GM19324 (cell line): ENCODE results near the gene SPA17.

Experiments
- ATAC-seq: cut with Tn5 transposase; IDR thresholded peaks from one replicate; pipeline ENCODE4 v1.9.1; 2021; ENCODE audit warnings: mild to moderate bottlenecking, moderate library complexity; ENCODE audit not compliant: unreplicated experiment, low FRiP score

Gene SPA17

GRCh38 chr11:124719534-124719933 lies 45.8 kb downstream of the SPA17 start:
- ATAC-seq: no peak

DNA sequence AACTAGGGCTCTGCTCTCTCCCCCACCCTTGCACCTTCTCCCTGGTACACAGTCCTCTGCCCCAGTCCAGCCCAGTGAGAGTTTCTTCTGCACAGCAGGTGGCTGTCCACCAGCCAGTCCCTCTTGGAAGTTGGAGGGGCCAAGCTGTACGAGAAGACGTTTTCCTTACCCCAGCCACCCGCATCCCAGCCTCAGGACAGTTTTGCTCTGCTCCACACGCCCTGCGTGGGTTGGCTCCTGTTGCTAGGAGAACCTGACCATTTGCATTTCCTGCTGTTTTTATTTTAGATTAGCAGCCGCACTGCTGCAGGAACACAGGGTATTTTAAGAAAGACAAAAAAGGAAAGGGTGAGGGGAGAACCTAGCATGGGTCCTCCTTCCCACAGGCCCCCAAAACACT lies 48.5 kb downstream of the SPA17 start:
- no peak for ATAC-seq

DNA sequence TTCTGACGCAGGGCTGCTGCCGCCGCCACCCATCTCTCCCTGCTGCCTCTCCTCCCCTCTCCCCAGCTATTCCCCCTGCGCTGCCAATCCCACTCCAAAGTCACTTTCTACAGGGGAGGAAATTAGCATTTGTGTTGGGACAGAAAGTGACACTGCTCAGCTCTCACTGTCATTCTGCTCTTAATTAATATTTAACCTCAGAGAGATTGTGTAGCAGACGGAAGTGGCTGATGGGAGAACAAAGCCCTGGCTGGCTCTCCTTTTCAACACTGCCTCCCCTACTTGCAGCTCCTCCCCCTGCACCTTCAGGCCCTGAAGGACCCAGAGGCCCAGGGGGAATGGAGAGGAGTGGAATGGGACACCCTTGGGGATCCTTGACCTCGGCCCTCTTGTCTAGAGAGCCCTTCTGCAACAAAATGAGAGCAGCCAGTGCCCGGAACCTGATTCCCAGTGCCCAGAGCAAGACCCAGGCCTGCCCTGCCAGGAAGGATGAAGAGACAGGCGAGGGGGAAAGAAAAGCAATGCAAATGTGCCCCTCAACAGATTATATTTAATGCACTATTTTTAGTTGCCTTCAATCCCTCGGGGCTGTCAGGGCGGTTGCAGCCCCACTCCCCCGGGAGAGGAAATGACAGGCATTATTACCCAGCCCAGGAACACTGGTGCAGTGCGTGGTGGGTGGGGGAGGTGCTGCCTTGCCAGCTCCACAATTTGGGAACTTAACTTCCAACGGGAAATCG lies 51.4 kb downstream of the SPA17 start:
- ATAC-seq: peak; percentile 91

- peak; percentile 18 for ATAC-seq
Observed at GRCh38 chr11:124725719-124726105, 52.0 kb downstream of the SPA17 start.

GRCh38 chr11:124727474-124727873 lies 53.8 kb downstream of the SPA17 start:
- no peak for ATAC-seq

GRCh38 chr11:124728134-124728533 lies 54.4 kb downstream of the SPA17 start:
- no peak for ATAC-seq

DNA sequence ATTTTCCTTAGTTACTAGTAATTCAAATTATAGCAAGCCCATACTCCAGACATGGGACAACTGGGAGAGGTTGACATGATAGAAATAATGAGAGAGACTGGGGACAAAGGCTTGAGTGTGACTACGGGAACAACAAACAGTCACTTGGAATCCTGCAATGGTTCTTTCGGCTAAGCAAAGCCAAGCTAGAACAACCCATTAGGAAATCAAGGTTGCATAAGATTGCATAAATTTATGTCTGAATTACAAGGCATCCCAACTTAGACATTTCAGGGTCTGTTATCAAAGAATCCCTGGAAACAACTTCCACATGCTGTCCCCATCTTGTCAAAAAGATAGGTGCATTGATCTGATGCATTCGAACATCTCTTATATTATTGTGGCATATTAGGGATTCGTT lies 55.9 kb downstream of the SPA17 start:
- ATAC-seq: no peak

DNA sequence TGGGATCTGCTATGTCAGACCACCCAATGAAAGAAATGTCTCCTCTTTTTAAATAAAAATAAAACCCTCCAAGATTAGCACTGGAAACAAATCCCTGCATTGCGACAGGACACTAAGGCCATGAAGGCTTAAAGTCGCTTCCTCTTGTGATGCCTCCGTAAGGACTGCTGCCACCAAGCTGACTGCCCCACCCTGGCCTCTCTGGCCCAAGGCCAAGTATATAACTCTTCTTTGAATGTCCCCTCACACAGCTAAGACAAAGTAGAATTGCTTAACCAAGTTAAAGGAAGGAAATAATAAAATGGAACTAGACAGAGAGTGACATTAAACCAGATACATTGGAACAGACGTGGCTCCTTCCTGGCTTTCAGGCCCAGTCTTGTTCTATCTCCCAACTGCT lies 58.5 kb downstream of the SPA17 start:
- no peak for ATAC-seq

- no peak for ATAC-seq
Observed at GRCh38 chr11:124736736-124737135, 63.0 kb downstream of the SPA17 start.

DNA sequence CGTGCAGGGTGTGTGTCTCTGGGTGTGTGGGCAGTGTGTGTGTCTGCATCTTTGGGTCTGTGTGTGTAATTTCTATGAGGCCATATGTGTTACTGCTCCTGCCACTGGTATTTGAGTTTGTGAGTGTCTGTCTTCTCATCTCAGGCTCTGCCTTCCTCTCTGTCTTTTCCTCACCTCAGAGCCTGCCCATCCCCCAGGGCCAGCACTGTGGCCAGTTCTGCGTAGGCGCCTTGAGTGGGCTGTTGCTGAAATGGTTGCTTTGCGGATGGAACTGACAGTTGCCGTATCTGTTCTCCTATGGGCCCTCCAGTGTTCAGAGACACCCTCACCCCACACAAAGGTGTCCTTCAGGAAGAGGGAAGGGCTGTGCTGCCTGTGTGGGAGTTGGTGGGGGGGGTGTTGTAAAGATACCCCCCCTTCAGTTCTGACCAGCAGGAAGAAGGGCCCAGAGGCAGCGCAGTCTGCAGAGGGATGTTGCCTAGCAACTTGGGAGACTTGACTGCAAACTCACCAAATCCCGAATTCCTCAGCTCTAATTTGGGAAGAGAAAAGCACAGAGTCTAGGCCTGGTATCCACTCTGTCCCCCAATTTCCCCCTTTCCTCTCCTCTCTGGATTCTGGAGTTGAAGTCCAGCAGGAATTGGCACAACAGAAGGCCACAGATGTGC lies 64.1 kb downstream of the SPA17 start:
- ATAC-seq: no peak

DNA sequence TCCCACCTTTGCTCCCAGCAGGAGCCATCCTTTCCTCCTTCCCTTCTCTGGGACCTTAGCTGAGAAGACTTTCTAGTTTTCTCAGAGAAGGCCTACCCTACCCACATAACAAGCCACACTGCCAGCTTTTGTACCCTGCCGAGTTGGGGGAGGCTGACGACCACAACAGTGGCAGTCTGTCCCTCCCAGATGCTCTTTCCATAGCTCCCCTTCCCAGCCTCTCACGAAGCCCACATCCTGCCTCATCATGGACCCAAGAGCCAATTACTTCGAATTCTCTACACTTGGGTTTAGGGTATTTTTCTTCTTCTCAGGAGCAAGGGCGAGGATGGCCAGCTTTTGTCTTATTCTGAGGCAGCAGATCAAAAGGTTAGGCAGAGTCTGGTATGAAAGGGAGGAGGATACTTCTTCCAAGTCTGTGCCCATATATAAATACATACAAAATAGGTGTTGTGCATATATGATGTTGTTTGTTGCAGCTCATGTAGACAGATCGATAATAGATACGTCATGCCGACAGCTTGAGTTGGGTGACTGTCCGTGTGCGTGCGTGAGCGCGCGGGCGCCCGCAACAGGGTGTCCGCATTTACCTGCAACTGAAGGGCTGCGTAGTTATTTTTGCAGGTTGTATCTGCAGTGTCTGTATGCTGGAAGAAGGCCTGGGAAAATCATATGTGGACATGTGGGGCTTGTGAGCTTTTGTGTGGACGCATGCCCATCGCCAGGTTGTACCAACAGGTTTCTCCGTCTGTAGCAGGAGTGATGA lies 65.2 kb downstream of the SPA17 start:
- ATAC-seq: no peak

DNA sequence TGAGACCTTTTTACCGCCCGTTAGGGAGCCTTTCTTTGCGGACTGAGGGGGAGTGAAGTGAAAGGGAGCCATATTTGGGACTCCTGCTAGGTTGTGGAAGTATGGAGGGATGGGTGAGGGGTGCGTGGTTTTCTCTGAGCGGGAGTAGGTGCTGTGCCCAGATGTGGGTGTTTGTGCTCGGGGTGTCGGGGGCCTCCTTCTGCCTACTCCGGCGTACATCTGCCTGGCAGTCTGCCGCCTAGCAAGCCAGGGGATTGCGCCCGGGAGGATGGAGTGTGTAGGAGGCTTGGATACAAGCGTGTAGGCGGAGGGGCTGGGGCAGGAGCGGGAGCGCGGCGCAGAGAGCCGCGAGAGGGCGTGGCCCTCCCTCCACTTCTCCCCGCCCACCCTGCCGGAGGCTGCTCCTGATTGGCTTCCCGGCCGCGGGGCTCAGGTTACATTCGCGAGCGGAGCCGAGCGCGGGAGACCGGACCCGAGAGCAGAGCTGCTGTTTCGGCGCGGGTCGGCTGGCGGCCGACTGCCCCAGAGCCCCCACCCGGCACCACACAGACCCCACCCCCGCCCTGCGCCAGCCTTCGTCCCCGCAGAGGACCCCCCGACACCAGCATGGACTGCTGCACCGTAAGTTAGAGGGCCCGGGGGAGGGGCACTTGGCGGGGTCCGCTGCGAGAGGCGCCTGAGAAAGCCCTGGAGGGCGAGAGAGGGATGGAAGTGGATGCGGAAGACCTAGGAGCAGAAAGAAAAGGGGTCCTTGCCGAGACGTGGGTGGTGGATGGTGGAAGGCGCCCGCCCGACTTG lies 66.0 kb downstream of the SPA17 start, which contains the start of gene NRGN:
TSS of gene NRGN (plus strand) at position 464 of the 798 bp plus-strand sequence. CDS start at position 607, 143 bp downstream.
- peak; percentile 99 for ATAC-seq

DNA sequence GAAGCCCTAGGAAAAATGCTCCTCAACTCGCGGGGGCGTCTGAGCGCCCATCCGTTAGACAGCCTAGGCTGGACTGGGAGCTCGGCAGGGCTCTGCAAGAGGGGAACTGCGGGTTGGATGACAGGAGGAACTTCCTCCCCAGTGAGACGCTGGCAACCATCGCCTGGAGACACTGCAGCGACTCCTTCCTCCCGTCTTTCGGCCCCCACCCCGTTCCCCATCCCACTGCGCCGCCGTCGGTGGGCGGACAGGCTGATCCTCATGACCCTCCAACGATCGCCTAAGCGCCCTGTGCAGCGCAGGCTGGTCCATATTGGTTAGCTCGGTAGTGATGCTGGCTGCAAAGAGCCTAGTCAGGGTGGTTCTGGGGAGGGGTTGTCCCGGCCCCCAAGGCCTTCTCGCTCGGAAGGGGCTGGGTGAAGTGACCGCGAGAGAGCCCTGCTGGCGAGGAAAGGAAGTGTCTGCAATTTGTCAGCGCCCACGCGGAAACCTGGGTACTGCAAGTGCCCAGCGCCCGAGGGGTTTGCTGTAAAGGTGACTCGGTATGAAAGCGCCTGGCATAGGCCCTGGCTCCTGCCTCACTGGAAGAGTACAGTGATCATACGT lies 66.7 kb downstream of the SPA17 start:
- ATAC-seq: peak; percentile 34

DNA sequence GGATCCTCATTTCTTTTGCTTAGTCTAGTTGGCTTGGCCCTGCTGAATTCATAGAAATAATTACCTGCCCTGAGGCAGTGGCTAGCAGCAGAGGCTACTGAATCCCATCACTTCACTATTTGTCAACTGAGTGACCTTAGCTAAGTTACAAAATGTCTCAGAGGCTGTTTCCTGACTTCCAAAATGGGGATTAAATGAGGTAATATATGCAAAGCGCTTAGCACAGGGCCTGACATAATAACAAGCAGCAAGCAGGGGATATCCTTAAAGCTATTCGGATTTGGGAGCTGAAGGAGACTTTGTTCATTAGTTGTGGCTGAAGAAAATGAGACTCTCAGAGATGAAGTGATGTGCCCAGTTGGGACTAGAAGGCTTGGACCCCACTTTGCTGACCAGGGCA lies 68.9 kb downstream of the SPA17 start:
- ATAC-seq: no peak

DNA sequence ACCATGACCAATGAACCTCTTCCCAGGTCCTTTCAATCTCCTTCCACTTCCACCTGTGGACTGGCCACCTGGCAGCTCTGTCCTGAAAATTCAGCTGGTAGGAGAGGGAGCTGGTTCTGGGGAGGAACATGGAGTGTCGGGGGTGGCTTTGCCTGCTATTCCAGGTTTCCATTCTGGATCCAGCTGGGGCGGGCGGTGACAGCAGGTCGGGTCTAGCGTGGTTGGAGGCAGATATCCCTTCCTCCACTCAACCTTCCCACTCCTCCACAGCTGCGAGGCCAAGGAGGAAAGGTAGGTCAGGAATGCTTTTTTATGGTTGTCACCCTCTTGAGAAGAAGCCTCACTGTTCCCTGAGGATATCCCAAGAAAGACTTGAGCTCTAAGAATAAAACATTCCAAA lies 69.3 kb downstream of the SPA17 start:
- no peak for ATAC-seq

GRCh38 chr11:124745270-124745834 lies 71.6 kb downstream of the SPA17 start:
- ATAC-seq: no peak

DNA sequence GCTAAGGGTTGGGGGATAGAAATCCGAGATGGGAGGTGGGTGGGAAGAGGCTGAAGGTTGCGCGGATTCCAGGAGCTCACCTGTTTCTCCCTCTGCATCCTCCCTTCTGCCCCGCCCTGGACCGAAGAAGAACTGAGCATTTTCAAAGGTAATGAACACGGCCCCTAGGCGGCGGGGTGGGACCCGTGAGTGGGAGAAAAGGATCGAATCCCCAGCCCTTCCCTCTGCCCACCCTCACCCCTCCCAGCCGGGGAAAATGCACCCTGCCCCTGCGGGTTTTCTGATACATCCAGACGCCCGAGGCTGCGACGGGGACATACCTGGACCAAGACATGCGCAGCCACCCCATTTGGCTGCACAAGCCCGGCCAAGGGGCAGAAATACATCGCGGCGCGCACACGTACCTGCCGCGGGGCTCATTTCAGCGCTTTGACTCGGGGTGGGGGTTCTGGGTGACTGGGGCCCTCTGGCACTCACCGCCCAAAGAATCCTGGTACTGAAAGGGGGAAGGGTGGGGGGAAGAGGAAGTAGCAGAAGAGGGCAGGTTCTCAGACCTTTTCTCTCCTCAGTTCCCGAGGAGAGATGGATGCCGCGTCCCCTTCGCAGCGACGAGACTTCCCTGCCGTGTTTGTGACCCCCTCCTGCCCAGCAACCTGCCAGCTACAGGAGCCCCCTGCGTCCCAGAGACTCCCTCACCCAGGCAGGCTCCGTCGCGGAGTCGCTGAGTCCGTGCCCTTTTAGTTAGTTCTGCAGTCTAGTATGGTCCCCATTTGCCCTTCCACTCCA lies 72.3 kb downstream of the SPA17 start:
- ATAC-seq: peak; percentile 13

DNA sequence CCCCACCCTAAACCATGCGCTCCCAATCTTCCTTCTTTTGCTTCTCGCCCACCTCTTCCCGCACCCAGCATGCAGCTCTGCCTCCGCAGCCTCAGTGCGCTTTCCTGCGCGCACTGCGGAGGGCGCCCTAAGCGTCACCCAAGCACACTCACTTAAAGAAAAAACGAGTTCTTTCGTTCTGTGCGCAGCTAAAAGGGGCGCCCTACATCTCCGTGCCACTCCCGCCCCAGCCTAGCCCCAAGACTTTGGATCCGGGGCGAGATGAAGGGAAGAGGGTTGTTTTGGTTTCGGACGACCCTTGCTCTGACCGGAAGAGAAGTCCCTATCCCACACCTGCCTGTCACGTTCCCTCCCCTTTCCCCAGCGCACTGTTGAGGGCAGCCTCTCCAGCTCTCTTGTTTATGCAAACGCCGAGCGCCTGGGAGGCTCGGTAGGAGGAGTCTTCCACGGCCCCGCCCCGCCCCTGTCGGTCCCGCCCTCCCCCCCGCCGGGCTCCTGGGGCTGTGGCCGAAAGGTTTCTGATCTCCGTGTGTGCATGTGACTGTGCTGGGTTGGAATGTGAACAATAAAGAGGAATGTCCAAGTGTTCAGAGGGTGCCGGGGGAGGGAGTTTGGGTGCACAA lies 73.0 kb downstream of the SPA17 start:
- ATAC-seq: peak; percentile 92
